Naive thymus-derived CD8-positive, alpha-beta T cell (primary cell): ENCODE data around the gene CHIC2. TPM values are rescaled to one million over a fixed set of nuclear protein-coding genes. Genes with fewer than 3 reads are reported as not detected.

ENCODE experiments used
- ATAC-seq, 2 donors: fragments of 150-1000 bp; cut with Tn5 transposase in 1 of 2; sonication (Bioruptor Pico), chemical (Tn5 transposase) in 1 of 2; 1 replicate in 1 of 2; 2 replicates in 1 of 2; pipeline ENCODE4 v1.10.0; 2021; ENCODE audit warnings: mild to moderate bottlenecking in 2 of 2, moderate library complexity in 2 of 2
- POLR2A ChIA-PET: fragments of 350-600 bp; sonication (Branson Sonifier 250); formaldehyde crosslinking; loops from one replicate; lab custom pipeline; 2021; ENCODE audit warnings: antibody characterized with exemption; lab: Charles Lee
- DNase-seq, 10 donors: peaks; one replicate each; pipeline versions ENCODE4 v3.0.0 to v3.0.0-alpha.2; 2020 to 2022
- H3K27ac Mint-ChIP-seq, 10 donors: one replicate each; pipeline ENCODE4 v1.8.0; 2020 to 2022; ENCODE audit warnings: mild to moderate bottlenecking in 10 of 10, mixed read lengths in 10 of 10, moderate library complexity in 4 of 10, inconsistent platforms in 1 of 10
- H3K27me3 Mint-ChIP-seq, 5 donors: one replicate each; pipeline ENCODE4 v1.8.0; 2021 to 2022; ENCODE audit warnings: mixed read lengths in 5 of 5
- H3K36me3 Mint-ChIP-seq, 3 donors: one replicate each; pipeline ENCODE4 v1.8.0; 2020 to 2022; ENCODE audit warnings: mixed read lengths in 3 of 3, mild to moderate bottlenecking in 2 of 3, inconsistent platforms in 1 of 3
- H3K4me1 Mint-ChIP-seq, 4 donors: one replicate each; pipeline ENCODE4 v1.8.0; 2021 to 2022; ENCODE audit warnings: mixed read lengths in 4 of 4
- H3K4me3 Mint-ChIP-seq, 10 donors: one replicate each; pipeline ENCODE4 v1.8.0; 2020 to 2022; ENCODE audit warnings: mild to moderate bottlenecking in 10 of 10, mixed read lengths in 10 of 10, moderate library complexity in 6 of 10, inconsistent platforms in 1 of 10
- H3K9me3 Mint-ChIP-seq, 9 donors: one replicate each; pipeline ENCODE4 v1.8.0; 2020 to 2022; ENCODE audit warnings: mixed read lengths in 9 of 9, mild to moderate bottlenecking in 3 of 9, inconsistent platforms in 1 of 9, moderate library complexity in 1 of 9
- polyA plus RNA-seq, 3 donors: library from polyadenylated mRNA; unstranded; fragments of 300-500 nt; fragmentation: Illumina TruSeq; gene quantifications; one replicate each; pipeline ENCODE4 v1.2.3, GENCODE V29; 2021
- total RNA-seq, 8 experiments: library from RNA in 2 of 8; stranded (reverse) in 2 of 8; gene quantifications; one replicate each; pipeline ENCODE4 v1.2.3 and lab custom pipeline; 2021 to 2026

CHIC2 gene
- total and polyA plus RNA-seq, 5 experiments from 2014 or later, result 49.4 to 70.5 (median 51.7) TPM

DNA sequence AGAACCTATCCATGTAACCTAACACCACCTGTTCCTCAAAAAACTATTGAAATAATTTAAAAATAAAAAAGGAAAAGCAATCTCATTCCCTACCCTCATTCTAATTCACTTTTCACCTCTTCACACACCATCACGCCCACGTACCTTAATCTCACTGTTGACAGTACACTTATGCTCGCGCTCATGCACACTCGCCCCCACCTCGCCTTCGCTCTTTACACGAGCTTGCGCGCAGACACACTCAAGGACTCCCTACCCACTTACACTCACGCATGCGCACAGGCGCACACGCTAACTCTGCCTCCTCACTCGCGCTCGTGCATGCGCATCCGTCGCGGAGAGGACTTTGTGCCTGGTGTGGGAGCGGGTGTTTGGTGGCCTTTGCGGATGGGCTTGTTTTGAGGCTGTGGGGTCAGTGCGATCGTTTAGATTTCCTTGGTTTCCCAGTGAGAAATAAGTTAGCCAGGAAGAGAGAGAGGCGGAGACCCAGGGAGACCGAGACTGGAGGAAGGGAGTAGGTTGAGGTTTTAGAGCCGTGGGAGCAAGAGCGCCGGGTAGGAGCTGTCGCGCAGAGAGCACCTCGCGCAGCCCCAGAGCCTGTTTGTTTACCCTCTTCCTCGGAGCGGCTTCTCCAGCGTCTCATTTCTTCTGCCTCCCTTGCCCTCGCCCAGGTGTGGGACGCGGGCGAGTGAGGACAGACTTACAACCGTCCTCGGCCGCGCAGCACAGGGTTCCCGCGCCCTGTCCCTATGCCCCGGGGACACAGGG, 27.4 kb upstream of the CHIC2 start:
- Mint-ChIP-seq H3K9me3 (no peaks in the 10 kb centered on the region), H3K36me3 (peaks cover 0 to 4% (median 3%) of the 10 kb centered on the region in 3 donors), H3K27me3 (peaks cover 43 to 62% (median 49%) of the 10 kb centered on the region in 5 donors), H3K27ac (peak overlapping the region in 9 of 10 donors; percentile 4 to 90 (median 74)), H3K4me1 (peaks cover 25 to 41% (median 29%) of the 10 kb centered on the region in 4 donors), H3K4me3 (peak overlapping the region; percentile 81 to 96 (median 92))
- peak; percentile 89 to 90 for ATAC-seq
- POLR2A ChIA-PET, result interaction anchor here (1.3 to 2.2 kb wide), 2 partner anchors 25 to 28 kb away, joined by 6 to 8 read pairs; partner anchors contain the start of gene CHIC2
- peak; percentile 65 to 92 (median 75) for DNase-seq

- Mint-ChIP-seq H3K27me3 (peaks cover 35 to 56% (median 41%) of the 10 kb centered on the region in 5 donors), H3K4me1 (peaks cover 19 to 34% (median 29%) of the 10 kb centered on the region in 4 donors), H3K27ac (peak overlapping the region in 7 of 10 donors; percentile 16 to 66 (median 33)), H3K4me3 (peak overlapping the region; percentile 81 to 96 (median 92)), H3K9me3 (no peaks in the 10 kb centered on the region), H3K36me3 (peaks cover 0 to 4% (median 1%) of the 10 kb centered on the region in 3 donors)
- ATAC-seq (peak; percentile 49 to 62), DNase-seq (peak in 1 of 10 donors; percentile 24)
- POLR2A ChIA-PET, result interaction anchor here (1.3 to 2.2 kb wide), 2 partner anchors 24 to 27 kb away, joined by 6 to 8 read pairs; partner anchors contain the start of gene CHIC2
Observed at GRCh38 chr4:54090804-54091623, 26.6 kb upstream of the CHIC2 start.

DNA sequence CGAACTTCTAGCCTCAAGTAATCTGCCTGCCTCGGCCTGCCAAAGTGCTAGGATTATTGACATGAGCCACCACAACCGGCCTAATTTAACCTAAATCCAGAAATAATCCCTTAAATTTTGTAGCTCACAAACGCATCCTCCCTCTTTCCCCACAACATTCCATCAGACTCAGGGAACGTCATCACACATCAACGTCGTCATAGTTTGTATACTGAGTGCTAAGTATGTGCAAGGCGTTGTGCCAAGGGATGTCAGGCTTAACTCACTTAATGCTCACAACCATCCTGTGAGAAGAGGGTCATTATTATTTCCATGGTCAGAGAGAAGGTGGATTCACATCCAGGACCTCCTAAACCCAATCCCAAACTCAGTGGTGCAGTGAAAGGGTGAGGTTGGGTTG, 26.0 kb upstream of the CHIC2 start:
- peak overlapping the region in 5 of 10 donors; percentile 8 to 91 (median 42) for H3K4me3 Mint-ChIP-seq
- H3K27ac Mint-ChIP-seq, result no peak overlapping the region
- peaks cover 18 to 32% (median 27%) of the 10 kb centered on the region in 4 donors for H3K4me1 Mint-ChIP-seq
- H3K36me3 Mint-ChIP-seq, result peaks cover 0 to 4% (median 0%) of the 10 kb centered on the region in 3 donors
- no peak for DNase-seq
- no peak for ATAC-seq
- POLR2A ChIA-PET, result interaction anchor here (2.2 kb wide), 1 partner anchor 26 kb away, joined by 8 read pairs; the partner anchor contains the start of gene CHIC2
- H3K27me3 Mint-ChIP-seq, result peaks cover 31 to 52% (median 35%) of the 10 kb centered on the region in 5 donors
- no peaks in the 10 kb centered on the region for H3K9me3 Mint-ChIP-seq

GRCh38 chr4:54089875-54090274, 25.5 kb upstream of the CHIC2 start:
- Mint-ChIP-seq H3K36me3 (peaks cover 0 to 4% (median 0%) of the 10 kb centered on the region in 3 donors), H3K4me3 (no peak overlapping the region), H3K27ac (no peak overlapping the region), H3K9me3 (no peaks in the 10 kb centered on the region), H3K4me1 (peaks cover 18 to 32% (median 26%) of the 10 kb centered on the region in 4 donors), H3K27me3 (peaks cover 25 to 47% (median 30%) of the 10 kb centered on the region in 5 donors)
- no peak for DNase-seq
- no peak for ATAC-seq
- POLR2A ChIA-PET, result no interaction called here

- no peak for DNase-seq
- Mint-ChIP-seq H3K27ac (no peak overlapping the region), H3K27me3 (peaks cover 0 to 18% (median 6%) of the 10 kb centered on the region in 5 donors), H3K9me3 (no peaks in the 10 kb centered on the region), H3K4me3 (no peak overlapping the region), H3K4me1 (no peaks in the 10 kb centered on the region), H3K36me3 (peaks cover 0 to 5% (median 0%) of the 10 kb centered on the region in 3 donors)
- no peak for ATAC-seq
- POLR2A ChIA-PET, result no interaction called here
Observed at GRCh38 chr4:54085284-54085683, 20.9 kb upstream of the CHIC2 start.

DNA sequence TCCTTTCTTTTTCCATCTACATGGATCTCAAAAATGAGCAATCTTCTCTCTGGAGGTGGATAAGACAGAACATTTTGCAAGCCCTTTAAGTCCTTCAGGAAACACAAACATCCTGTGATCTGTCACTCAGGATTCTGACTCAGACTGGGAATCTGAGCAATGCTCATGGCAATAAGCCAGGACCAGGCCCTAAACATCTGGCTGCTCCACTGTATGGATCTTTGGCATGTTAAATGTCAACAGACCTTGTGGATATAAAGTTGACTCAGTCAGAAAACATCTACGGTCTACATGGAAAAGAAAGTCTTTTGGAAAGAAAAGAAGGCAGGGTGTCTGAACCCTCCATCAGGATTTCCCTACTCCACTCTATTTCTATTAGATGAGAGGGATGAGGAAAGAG, 17.8 kb upstream of the CHIC2 start:
- POLR2A ChIA-PET, result no interaction called here
- no peak for ATAC-seq
- Mint-ChIP-seq H3K4me3 (no peak overlapping the region), H3K9me3 (no peaks in the 10 kb centered on the region), H3K27ac (no peak overlapping the region), H3K4me1 (no peaks in the 10 kb centered on the region), H3K36me3 (peaks cover 0 to 5% (median 0%) of the 10 kb centered on the region in 3 donors), H3K27me3 (peaks cover 0 to 13% (median 10%) of the 10 kb centered on the region in 5 donors)
- no peak for DNase-seq

DNA sequence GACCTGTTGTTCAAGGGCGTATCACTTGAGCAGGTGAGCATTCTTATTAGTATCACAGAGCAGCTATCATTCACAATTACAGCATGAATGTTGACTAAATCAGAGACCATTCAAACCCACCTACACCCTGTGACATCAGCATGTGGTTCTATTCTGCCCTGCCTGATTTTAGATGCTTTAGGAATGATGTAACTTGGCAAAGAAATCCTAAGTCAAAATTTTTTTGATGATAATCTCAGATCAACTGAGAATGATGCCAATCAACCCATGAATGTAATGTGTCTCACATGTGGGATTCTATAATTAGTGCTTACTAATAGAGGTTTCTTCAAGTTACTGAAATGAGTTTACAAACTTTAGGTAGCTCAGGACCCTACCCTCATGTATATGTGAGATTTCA, 13.4 kb upstream of the CHIC2 start:
- Mint-ChIP-seq H3K27ac (no peak overlapping the region), H3K9me3 (no peaks in the 10 kb centered on the region), H3K4me1 (no peaks in the 10 kb centered on the region), H3K4me3 (no peak overlapping the region), H3K27me3 (peaks cover 0 to 11% (median 10%) of the 10 kb centered on the region in 5 donors), H3K36me3 (no peaks in the 10 kb centered on the region)
- POLR2A ChIA-PET, result no interaction called here
- ATAC-seq (no peak), DNase-seq (no peak)

DNA sequence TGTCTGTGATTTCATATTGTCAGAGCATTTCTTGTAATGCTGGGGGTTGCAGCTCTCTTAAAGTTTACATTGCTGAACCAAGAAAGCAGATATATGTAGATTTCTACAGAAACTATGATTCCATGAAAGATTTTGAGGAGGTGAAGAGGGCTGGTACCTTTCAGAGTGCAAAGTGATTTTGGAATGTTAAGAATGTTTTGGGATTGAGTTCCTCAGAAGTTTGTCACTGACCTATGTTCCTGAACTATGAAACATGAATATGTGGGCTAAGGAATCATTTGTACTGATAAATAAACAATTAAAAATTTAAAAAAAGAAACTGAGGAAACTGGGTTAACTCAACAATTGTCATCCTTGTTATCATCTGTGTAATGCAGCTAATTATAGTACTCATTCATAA, 12.3 kb upstream of the CHIC2 start:
- Mint-ChIP-seq H3K4me3 (no peak overlapping the region), H3K9me3 (no peaks in the 10 kb centered on the region), H3K36me3 (no peaks in the 10 kb centered on the region), H3K4me1 (no peaks in the 10 kb centered on the region), H3K27me3 (peaks cover 0 to 11% (median 11%) of the 10 kb centered on the region in 5 donors), H3K27ac (no peak overlapping the region)
- no peak for DNase-seq
- ATAC-seq, result no peak
- POLR2A ChIA-PET, result no interaction called here

DNA sequence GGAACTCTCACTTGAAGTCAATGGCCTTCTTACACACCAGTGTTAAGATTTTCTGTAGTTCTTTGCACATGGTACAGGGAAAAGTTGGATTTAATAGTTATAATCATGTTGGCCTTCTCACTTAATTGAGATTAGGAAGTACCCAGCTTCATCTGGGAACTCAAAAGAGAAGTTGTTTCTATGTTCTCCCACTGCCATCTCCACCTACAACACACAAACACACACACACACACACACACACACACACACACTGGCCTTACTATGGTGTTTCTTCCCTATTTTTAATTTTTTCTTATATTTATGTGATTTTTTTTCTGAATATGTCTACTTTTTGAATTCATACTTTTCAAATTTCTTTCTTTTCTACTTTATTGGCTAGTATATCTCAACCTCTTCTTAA, 10.0 kb upstream of the CHIC2 start:
- no peaks in the 10 kb centered on the region for H3K36me3 Mint-ChIP-seq
- no peaks in the 10 kb centered on the region for H3K4me1 Mint-ChIP-seq
- no peak overlapping the region for H3K4me3 Mint-ChIP-seq
- no peaks in the 10 kb centered on the region for H3K9me3 Mint-ChIP-seq
- peaks cover 0 to 10% (median 4%) of the 10 kb centered on the region in 5 donors for H3K27me3 Mint-ChIP-seq
- DNase-seq, result no peak
- no peak for ATAC-seq
- no peak overlapping the region for H3K27ac Mint-ChIP-seq
- POLR2A ChIA-PET, result no interaction called here

- POLR2A ChIA-PET, result no interaction called here
- ATAC-seq (no peak), DNase-seq (no peak)
- Mint-ChIP-seq H3K36me3 (no peaks in the 10 kb centered on the region), H3K27me3 (peaks cover 0 to 7% (median 2%) of the 10 kb centered on the region in 5 donors), H3K4me3 (no peak overlapping the region), H3K27ac (peak overlapping the region in 1 of 10 donors; percentile 24), H3K9me3 (no peaks in the 10 kb centered on the region), H3K4me1 (no peaks in the 10 kb centered on the region)
Observed at GRCh38 chr4:54073271-54073880, 9.0 kb upstream of the CHIC2 start.

DNA sequence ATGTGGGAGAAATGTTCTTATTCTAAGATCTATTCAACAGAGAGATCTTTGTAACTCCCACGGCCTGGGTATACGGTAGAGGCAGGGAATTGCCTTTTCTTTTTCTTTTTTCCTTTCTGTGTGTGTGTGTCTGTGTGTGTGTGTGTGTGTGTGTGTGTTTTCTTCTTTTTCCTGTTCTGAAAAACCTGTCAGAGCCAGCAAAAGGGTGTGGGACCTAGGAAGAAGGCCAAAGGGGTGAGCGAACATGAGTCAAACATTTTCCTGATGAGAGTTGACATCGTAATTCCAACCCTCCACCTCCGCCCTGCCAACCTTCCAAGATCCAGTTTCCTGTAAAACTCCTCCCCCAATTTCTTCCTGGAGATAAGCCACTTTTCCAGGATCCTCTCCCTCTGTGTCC, 2.8 kb upstream of the CHIC2 start:
- Mint-ChIP-seq H3K4me1 (peaks cover 14 to 25% (median 22%) of the 10 kb centered on the region in 4 donors), H3K4me3 (peak overlapping the region in 1 of 10 donors; percentile 16), H3K9me3 (no peaks in the 10 kb centered on the region), H3K36me3 (peaks cover 0 to 2% (median 2%) of the 10 kb centered on the region in 3 donors), H3K27ac (peak overlapping the region in 5 of 10 donors; percentile 5 to 67 (median 48)), H3K27me3 (peaks cover 0 to 3% (median 0%) of the 10 kb centered on the region in 5 donors)
- DNase-seq (no peak), ATAC-seq (no peak)
- POLR2A ChIA-PET, result interaction anchor here (1.6 kb wide), 1 partner anchor 24 kb away, joined by 6 read pairs; no protein-coding TSS in a partner anchor

DNA sequence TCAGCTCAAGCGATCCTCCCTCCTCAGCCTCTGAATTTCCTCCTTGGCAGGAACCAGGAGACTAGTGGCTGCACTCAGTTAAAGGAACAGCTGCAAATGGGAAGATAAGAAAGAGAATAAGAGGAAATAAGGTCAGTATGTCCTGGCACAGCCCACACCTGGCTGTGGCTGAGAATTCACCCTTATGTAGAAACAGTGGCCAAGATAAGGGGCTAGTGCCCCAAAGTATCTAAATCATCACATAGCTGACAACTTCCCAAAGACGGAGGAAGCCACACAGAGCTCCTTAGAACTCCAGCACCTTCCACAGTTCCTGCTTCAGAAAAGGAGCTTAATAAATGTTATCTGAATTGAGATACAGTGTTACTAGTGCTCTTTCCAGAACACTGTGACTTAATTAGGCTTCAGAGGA, 2.3 kb upstream of the CHIC2 start:
- Mint-ChIP-seq H3K27me3 (peaks cover 0 to 3% (median 0%) of the 10 kb centered on the region in 5 donors), H3K4me3 (peak overlapping the region in 1 of 10 donors; percentile 36)
- no peak for ATAC-seq

More for the DNA sequence above, 2.3 kb upstream of the CHIC2 start:
- H3K4me1 Mint-ChIP-seq, result peaks cover 15 to 30% (median 26%) of the 10 kb centered on the region in 4 donors
- peaks cover 0 to 5% (median 2%) of the 10 kb centered on the region in 3 donors for H3K36me3 Mint-ChIP-seq
- no peak for DNase-seq
- POLR2A ChIA-PET, result interaction anchor here (1.6 kb wide), 1 partner anchor 25 kb away, joined by 6 read pairs; no protein-coding TSS in a partner anchor
- peak overlapping the region in 4 of 10 donors; percentile 12 to 91 (median 64) for H3K27ac Mint-ChIP-seq
- H3K9me3 Mint-ChIP-seq, result no peaks in the 10 kb centered on the region
